ENCODE data around the gene SKAP2.

The SKAP2 gene

GRCh38 chr7:26691406-26691805 lies 173.0 kb downstream of the SKAP2 start:
- no peak for DNase-seq

DNA sequence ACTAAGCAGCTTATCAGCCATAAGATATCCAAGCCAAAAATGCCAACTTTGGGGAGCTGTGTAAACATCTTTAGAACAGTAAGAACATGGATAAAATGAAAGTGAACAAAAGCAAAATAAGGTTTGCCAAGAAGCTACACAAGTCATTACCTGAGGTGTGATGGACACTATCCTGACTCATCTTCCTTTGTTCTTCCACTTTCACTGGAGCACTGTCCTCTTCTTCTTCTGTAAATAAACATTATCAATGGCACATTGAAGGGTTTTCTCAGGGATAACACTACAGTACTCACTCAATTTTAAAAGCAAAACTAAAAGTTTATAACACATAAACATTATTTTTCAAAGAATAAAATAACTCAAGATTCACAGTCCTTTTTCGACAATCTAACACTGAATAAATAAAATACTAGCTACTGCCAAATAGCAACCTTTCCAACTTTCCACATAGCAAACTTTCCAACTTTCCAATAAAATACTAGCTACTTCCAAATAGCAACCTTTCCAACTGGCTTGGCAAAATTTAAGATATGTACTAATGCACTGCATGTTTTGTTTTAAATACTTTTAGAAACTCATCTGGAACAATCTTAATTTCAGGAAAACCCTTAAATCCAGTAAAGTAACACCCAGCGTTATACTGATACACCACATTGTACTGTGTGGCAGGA lies 174.1 kb downstream of the SKAP2 start:
- no peak for DNase-seq

DNA sequence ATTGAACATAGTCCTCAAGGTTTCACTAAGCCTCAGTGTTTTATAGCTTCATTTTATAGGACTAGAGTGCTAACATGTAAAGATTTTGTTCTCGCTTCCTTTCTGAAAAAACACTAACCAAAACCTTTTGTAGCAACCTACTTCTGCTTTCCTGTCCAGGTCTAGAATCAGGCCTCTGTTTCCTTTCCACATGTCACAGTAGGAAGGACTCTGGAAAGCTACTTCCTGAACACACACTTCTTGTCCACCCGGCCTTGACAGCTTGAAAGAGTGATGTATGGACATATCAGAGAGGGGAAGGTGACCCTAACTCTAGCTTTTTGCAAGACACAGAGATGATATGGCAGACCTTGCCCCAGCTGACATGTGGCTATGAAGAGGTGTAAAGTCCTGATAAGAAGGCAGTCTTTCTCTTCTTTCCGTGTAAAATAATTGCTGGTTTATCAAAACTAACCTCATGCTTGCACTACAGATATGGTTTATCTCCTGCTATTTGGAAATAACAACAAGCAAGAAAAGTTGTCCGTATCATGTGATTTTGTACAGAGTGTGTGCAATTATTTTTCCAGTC lies 175.4 kb downstream of the SKAP2 start:
- no peak for DNase-seq

DNA sequence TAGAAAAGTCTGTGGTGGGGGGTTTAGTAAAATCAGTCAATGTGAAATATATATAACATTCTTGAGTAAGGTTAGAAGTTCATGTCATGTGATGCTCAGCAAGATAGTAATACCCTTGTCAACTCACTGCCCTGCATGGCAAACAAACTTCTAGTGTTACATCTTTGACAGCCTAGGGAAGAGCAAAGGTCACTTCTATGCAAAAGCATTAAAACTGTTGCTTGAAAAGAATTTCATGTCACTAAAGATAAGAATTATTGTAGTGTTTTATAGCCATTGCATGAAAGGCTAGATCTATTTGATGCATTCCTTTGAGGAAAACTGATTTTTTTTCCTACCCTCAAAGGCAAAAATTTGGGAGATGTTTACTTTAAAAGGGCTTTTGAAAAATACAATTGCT lies 176.0 kb downstream of the SKAP2 start:
- DNase-seq, result no peak

DNA sequence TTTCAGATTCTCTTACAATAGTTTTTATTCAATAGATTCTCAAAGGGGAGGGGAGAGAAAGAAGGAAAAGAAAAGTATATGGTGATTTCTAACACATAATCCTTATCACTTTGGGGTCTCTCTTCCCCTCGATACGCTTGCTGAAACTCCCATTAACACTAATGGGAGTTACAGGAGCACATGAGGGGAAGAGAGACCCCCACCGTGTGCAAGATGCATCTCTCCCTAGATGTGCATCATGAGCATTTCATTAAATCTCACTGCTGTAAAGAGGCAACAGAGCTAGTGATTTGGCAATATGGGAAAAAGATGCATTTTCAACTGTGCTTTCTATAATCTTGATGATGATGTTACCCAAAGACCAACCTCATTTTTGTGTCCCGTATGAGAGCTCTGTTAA lies 177.4 kb downstream of the SKAP2 start:
- DNase-seq, result no peak

- DNase-seq, result no peak
These were observed 177.9 kb downstream of the SKAP2 start for GRCh38 chr7:26686448-26686981.

GRCh38 chr7:26685606-26686005 lies 178.8 kb downstream of the SKAP2 start:
- no peak for DNase-seq

DNA sequence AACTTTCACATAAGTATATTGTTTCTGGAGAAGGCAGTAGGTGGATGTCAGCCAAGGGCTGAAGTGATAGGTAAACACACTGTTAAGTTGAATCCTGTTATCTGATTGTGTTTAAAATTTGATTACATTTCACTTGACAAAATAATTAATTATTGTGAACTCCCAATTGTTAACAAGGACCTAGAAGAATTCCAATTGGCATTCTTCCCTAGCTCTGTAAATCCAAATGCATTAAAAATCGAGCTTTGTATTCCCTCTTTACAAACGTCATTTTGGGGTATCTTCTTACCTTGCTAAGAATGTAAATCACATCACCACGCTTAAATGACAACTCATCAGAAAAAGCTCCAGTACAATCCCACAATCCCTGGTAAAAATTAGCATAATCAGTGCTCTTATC lies 179.9 kb downstream of the SKAP2 start:
- no peak for DNase-seq

DNA sequence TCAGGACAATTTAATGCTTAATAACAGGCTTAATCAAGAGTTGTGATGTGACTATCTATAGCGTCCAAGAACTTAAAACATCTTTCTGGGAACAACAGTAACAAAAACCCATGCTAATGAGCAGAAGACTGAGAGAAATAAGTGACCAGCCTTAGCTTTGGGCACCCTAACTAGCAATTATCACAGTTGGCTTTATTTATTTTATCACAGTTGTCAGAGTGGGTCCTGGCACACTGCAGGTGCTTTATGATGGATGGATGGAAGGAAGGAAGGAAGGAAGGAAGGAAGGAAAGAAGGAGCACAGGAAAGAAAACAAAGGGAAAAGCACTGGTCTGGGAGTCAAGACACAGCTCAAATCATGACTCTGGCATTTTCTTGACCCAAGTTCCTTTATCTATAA lies 181.1 kb downstream of the SKAP2 start:
- no peak for DNase-seq

DNA sequence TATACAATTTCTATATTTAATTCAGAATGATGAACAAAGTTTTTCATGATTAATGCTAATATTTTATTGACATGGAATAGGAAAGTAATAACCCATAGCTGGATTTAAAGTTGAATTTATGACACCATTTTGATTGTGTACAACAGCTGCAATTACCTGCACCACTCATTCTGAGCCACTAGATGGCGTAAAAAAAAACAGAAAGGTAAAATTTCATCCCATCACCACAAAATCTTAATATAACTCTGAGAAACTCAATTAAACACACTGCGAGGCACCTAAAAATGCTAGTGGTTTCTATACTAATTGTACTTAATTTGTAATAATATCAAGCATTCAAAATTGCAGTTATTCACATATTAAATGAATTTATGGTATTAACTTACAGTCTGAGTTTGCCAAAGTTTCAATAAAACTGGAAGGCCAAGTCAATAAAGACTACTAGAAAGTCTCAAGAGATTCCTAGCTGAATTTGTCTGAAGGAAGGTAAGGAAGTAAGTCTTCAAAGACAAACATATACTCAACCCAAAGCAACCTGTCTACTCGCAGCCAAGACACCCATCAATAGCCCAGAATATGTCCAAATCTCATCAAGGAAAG lies 182.5 kb downstream of the SKAP2 start:
- DNase-seq, result no peak

DNA sequence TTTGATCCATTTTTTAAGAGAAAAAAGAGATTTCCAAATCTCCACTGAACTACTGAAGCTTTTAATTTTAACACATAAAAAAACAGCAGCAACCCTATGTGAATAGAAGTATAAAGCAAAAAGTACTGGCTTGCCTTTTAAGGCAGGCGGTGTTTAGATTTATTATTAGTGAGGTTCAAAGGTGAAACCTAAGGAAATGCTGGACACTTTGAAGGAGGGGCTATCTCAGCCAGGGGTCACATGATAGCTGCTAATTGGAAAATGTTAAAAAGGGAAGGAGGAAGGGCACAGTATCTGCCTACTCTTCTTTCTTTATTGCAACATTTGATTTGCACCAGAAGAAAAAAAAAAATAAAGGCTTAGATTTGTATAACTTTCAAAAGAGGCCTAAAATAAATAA lies 183.8 kb downstream of the SKAP2 start:
- no peak for DNase-seq

DNA sequence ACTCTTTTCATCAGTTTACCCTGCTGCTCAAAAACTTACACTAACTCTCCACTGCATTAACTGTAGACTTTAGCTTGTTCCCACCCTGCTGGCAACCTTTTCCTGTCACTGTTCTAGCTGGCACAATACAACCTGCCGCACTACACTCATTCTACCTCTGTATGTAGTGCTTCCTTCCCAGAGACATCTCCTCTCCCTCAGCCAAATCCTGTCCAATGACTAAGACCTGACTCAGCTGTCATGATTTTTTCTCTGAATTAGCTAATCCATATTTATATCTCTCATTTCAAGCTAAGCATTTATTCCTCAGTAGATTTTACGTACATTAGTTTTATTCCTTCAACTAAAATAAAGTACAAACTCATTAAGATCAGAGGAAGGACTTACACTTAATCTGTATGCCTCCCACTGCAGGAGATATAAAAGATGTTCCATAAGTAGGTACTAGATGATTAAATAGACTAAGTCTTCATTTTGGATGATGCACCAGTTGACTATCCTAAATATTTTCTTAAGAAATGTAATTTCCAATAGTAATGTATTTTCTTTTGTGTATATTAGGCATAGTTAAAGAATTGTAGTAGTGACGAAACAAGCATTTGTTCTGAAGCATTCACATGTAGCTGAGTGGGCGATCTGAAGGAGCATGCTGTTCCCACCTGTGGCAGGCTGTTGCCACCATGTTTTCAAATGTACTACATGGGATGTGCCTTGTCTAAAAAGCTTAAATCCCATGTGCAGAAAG lies 189.1 kb downstream of the SKAP2 start:
- no peak for DNase-seq

- no peak for DNase-seq
These were observed 190.5 kb downstream of the SKAP2 start for GRCh38 chr7:26673858-26674257.

- DNase-seq, result no peak
These were observed 191.1 kb downstream of the SKAP2 start for GRCh38 chr7:26673271-26673670.

DNA sequence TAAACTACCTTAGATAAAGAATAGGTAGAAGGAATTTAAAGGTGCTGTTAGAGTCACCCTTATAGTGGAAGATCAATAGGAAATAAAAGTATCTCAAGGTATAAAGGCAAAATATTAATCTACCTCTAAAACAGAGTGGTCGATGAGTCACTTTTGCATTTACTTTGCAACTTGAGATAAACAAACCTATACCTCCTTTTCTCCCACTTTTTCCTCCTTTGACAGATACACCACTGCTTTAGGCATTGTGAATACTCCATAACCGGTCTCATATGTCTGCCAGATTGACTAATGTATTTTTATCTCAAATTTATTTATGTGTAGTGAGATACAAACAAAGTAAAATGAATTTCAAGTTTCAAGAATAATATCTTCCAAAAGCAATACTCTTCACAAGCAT lies 193.5 kb downstream of the SKAP2 start:
- no peak for DNase-seq

DNA sequence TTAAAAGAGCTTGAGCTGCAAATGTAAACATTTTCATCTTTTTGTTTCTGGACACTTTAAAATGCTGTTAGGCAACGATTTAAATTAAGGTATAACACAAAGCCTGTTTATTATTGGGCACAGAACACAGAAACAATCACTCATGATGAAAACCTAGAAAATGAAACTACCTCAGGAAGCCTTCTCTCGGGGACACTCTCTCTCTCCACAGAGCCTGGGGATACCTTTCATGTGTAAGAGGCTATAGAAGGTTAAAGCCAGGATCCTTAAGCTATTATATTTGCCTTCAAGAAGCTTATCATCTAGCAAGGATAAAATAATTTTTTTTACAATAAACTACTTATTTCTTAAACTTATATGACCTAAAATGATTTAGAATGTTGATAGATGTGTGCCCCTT lies 194.1 kb downstream of the SKAP2 start:
- no peak for DNase-seq

- no peak for DNase-seq
These were observed 195.6 kb downstream of the SKAP2 start for GRCh38 chr7:26668821-26669220.

GRCh38 chr7:26667514-26668133 lies 196.8 kb downstream of the SKAP2 start:
- peak; percentile 35 to 50 for DNase-seq

- peak in 1 of 2 donors; percentile 7 for DNase-seq
These were observed 199.5 kb downstream of the SKAP2 start for GRCh38 chr7:26664735-26665416.

- DNase-seq, result no peak
These were observed 200.1 kb downstream of the SKAP2 start for GRCh38 chr7:26664274-26664673.

DNA sequence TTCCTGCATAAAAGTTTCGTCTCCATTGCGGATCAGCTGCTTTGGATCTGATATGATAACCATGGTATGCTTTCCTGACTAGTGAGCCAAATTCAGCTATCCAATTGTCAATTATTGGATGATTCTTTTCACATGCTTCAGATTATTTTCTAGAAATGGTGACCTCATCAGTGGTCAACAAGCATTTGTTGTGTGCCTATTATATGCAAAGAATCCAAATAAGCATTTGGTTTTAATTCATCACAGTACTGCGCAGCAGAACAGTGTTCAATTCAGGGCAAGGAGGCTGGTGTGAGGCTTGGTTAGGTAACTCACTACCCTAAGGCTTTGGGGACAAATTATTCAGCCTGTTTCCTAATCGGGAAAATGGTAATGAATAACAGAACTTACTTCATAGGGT lies 200.5 kb downstream of the SKAP2 start:
- no peak for DNase-seq

DNA sequence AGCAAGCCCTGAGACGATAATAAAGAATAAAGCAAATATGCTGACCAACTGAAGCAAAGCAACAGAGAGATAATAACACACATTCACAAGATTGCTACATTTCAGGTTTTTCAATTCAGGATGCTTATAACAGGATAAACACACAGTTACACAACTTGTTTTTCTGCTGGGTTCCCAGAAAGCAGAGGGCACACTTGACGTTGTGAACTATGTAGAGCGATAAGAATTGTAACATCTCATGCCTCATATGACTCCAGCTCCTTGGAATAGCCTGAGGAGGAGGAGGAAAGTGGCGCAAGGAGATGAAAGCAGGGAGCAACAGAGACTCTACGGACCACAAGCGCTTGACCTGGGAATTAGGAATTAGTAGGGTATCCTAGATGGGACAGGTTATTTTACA lies 201.7 kb downstream of the SKAP2 start:
- no peak for DNase-seq

DNA sequence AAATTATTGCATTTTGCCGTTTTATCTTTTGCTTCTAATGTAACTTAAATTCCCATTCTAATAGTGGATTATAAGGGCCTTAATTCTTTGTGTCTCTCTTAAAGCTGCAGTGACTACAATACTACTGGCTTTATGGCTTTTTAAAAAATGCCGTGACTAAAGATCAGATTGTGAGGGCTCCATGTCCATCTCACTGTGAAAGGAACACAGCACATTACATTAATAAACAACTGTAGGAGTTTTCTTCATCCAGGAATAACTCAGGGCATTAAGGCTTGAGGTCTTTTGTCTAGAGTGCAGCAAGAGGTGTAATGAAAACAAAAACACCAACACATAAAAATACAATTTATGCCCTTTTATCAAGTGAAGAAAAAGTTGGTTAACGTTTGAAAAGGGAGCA lies 205.3 kb downstream of the SKAP2 start:
- no peak for DNase-seq

Measured in stimulated activated CD4-positive, alpha-beta T cell treated with anti-CD3 and anti-CD28 coated beads, Interleukin-2, amount 100 ng/mL, for 24 hours (primary cell).